Urothelium cell line (cell line): ENCODE results near the gene OR2J2.
"Not testable (repeated sequence)": the region's sequence is repeated elsewhere in the genome, so short reads cannot be mapped to it uniquely, and the experiment has no call there.

Source experiments
- DNase-seq: peaks from one replicate; pipeline ENCODE4 v3.0.0; 2011; ENCODE audit warnings: low spot score, mixed read lengths
- FAIRE-seq: peaks from 2 replicates; lab custom pipeline; 2011; peaks lifted over from hg19 to GRCh38; lab: Jason Lieb, UNC

The OR2J2 gene

DNA sequence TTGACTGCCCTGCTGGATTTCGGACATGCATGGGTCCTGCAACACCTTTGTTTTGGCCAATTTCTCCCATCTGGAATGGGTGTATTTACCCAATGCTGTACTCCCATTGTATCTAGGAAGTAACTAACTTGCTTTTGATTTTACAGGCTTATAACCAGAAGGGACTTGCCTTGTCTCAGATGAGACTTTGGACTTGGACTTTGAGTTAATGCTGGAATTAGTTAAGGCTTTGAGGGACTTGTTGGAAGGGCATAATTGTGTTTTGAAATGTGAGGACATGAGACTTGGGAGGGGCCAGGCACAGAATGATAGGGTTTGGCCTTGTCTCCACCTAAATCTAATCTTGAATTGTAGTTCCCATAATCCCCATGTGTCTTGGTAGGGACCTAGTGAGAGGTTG, 47.3 kb downstream of the OR2J2 start:
- DNase-seq, FAIRE-seq: not testable (repeated sequence)
